Activated CD4-positive, alpha-beta T cell treated with anti-CD3 and anti-CD28 coated beads, Interleukin-2, amount 10 ng/mL, durations not matched to agents 24 days and 14 days (primary cell): ENCODE data around the gene PRRC2A. TPM values are rescaled to one million over a fixed set of nuclear protein-coding genes. Genes with fewer than 3 reads are reported as not detected.

ENCODE experiments used
- total RNA-seq: library from RNA; stranded (reverse); gene quantifications from 2 replicates; pipeline ENCODE4 v1.2.3, GENCODE V29; 2022

Gene PRRC2A
- total RNA-seq, 1 donor from 2014 or later, result 290 TPM

Other genes starting within 250 kb of the PRRC2A start
- 6.5 and 7.3 TPM in 2 replicates for gene MICA, start 217.1 kb upstream of the PRRC2A start, total RNA-seq
- 32.8 and 35.5 TPM in 2 replicates for gene MICB, start 122.6 kb upstream of the PRRC2A start, total RNA-seq
- not detected in 2 replicates for gene MCCD1, start 91.8 kb upstream of the PRRC2A start, total RNA-seq
- 696 and 720 TPM in 2 replicates for gene DDX39B, start 78.7 kb upstream of the PRRC2A start, total RNA-seq
- gene ATP6V1G2, start 74.1 kb upstream of the PRRC2A start, total RNA-seq, result 0.89 and 0.92 TPM in 2 replicates
- 14.8 and 16.2 TPM in 2 replicates for gene NFKBIL1, start 73.1 kb upstream of the PRRC2A start, total RNA-seq
- 622 and 631 TPM in 2 replicates for gene LTA, start 48.4 kb upstream of the PRRC2A start, total RNA-seq
- gene TNF, start 45.1 kb upstream of the PRRC2A start, total RNA-seq, result 294 and 303 TPM in 2 replicates
- 134 and 136 TPM in 2 replicates for gene LTB, start 38.3 kb upstream of the PRRC2A start, total RNA-seq
- gene LST1, start 34.4 kb upstream of the PRRC2A start, total RNA-seq, result 42.6 and 46.4 TPM in 2 replicates
- gene NCR3, start 27.7 kb upstream of the PRRC2A start, total RNA-seq, result 12.2 and 14.5 TPM in 2 replicates
- gene AIF1, start 5.5 kb upstream of the PRRC2A start, total RNA-seq, result 68.2 and 69.6 TPM in 2 replicates
- 324 and 342 TPM in 2 replicates for gene BAG6, start 31.9 kb downstream of the PRRC2A start, total RNA-seq
- 2.5 and 3.4 TPM in 2 replicates for gene APOM, start 35.2 kb downstream of the PRRC2A start, total RNA-seq
- 16.8 and 17.9 TPM in 2 replicates for gene C6orf47, start 40.1 kb downstream of the PRRC2A start, total RNA-seq
- gene GPANK1, start 44.3 kb downstream of the PRRC2A start, total RNA-seq, result 32.9 and 33.6 TPM in 2 replicates
- 288 and 302 TPM in 2 replicates for gene CSNK2B, start 45.4 kb downstream of the PRRC2A start, total RNA-seq
- 32.8 and 33.5 TPM in 2 replicates for gene LY6G5B, start 49.3 kb downstream of the PRRC2A start, total RNA-seq
- gene LY6G5C, start 60.4 kb downstream of the PRRC2A start, total RNA-seq, result 4.1 and 4.9 TPM in 2 replicates
- gene ABHD16A, start 82.6 kb downstream of the PRRC2A start, total RNA-seq, result 43.1 and 44.7 TPM in 2 replicates
- not detected in 2 replicates for gene LY6G6F, start 86.2 kb downstream of the PRRC2A start, total RNA-seq
- not detected in 2 replicates for gene LY6G6D, start 94.6 kb downstream of the PRRC2A start, total RNA-seq
- not detected in 2 replicates for gene LY6G6C, start 101.0 kb downstream of the PRRC2A start, total RNA-seq
- gene MPIG6B, start 102.7 kb downstream of the PRRC2A start, total RNA-seq, result not detected in 2 replicates
- gene DDAH2, start 108.6 kb downstream of the PRRC2A start, total RNA-seq, result 4.8 and 5.6 TPM in 2 replicates
- gene CLIC1, start 115.8 kb downstream of the PRRC2A start, total RNA-seq, result 385 TPM in 2 replicates
- 87.8 and 99.6 TPM in 2 replicates for gene MSH5, start 119.3 kb downstream of the PRRC2A start, total RNA-seq
- 15.0 and 17.7 TPM in 2 replicates for gene SAPCD1, start 141.9 kb downstream of the PRRC2A start, total RNA-seq
- 3.0 and 3.2 TPM in 2 replicates for gene VWA7, start 156.6 kb downstream of the PRRC2A start, total RNA-seq
- 173 and 181 TPM in 2 replicates for gene VARS1, start 175.0 kb downstream of the PRRC2A start, total RNA-seq
- gene LSM2, start 186.3 kb downstream of the PRRC2A start, total RNA-seq, result 142 and 146 TPM in 2 replicates
- gene HSPA1L, start 194.6 kb downstream of the PRRC2A start, total RNA-seq, result 1.8 and 2.5 TPM in 2 replicates
- gene HSPA1A, start 194.8 kb downstream of the PRRC2A start, total RNA-seq, result 189 and 190 TPM in 2 replicates
- gene HSPA1B, start 207.0 kb downstream of the PRRC2A start, total RNA-seq, result 156 and 161 TPM in 2 replicates
- 20.4 and 22.2 TPM in 2 replicates for gene NEU1, start 242.1 kb downstream of the PRRC2A start, total RNA-seq